Activated naive CD4-positive, alpha-beta T cell treated with anti-CD3 and anti-CD28 coated beads for 36 hours (primary cell): ENCODE results near the gene TNFRSF4. TPM values are rescaled to one million over a fixed set of nuclear protein-coding genes. Genes with fewer than 3 reads are reported as not detected.
A peak's percentile ranks its signal among the peaks of the same experiment; 100 is the strongest.

ENCODE experiments used
- microRNA-seq: library from miRNA; unstranded; fragments of <30 nt; microRNA quantifications from one replicate; pipeline ENCODE4 v1.2.0, GENCODE V29; 2022; ENCODE audit warnings: borderline microRNAs expressed, borderline replicate concordance
- total RNA-seq, 2 experiments: library from RNA; stranded (reverse); gene quantifications; one replicate each; pipeline ENCODE4 v1.2.3, GENCODE V29; 2021

The TNFRSF4 gene
- total RNA-seq, 2 experiments from 2014 or later, result 107 to 110 TPM

Small RNA genes within 50 kb of the gene (microRNA-seq; reads per million reads assigned to microRNA genes)
- gene MIR200A, result 4.4 reads per million
- 29.6 reads per million, percentile 43 among the genes with 10 or more reads in this experiment for gene MIR200B
- 2.2 reads per million for gene MIR429

Other genes starting within 250 kb of the TNFRSF4 start
- gene PLEKHN1, start 247.7 kb downstream of the TNFRSF4 start, total RNA-seq, result under 1 TPM; 0.52 to 0.69 TPM
- gene PERM1, start 232.1 kb downstream of the TNFRSF4 start, total RNA-seq, result not detected
- 1 to 10 TPM; 4.1 to 4.7 TPM for gene HES4, start 214.1 kb downstream of the TNFRSF4 start, total RNA-seq
- gene ISG15, start 200.7 kb downstream of the TNFRSF4 start, total RNA-seq, result 100 to 1,000 TPM; 143 to 147 TPM
- 10 to 100 TPM; 30.5 to 35.1 TPM for gene AGRN, start 194.0 kb downstream of the TNFRSF4 start, total RNA-seq
- not detected for gene RNF223, start 139.8 kb downstream of the TNFRSF4 start, total RNA-seq
- 10 to 100 TPM; 14.9 to 18.6 TPM for gene C1orf159, start 98.1 kb downstream of the TNFRSF4 start, total RNA-seq
- gene TTLL10, start 40.3 kb downstream of the TNFRSF4 start, total RNA-seq, result not detected
- 10 to 100 TPM; 30.7 to 31.0 TPM for gene TNFRSF18, start 7.6 kb downstream of the TNFRSF4 start, total RNA-seq
- 10 to 100 TPM; 74.7 to 79.5 TPM for gene SDF4, start 17.8 kb upstream of the TNFRSF4 start, total RNA-seq
- gene B3GALT6, start 18.1 kb upstream of the TNFRSF4 start, total RNA-seq, result 1 to 10 TPM; 8.7 to 9.9 TPM
- gene C1QTNF12, start 32.6 kb upstream of the TNFRSF4 start, total RNA-seq, result 1 to 10 TPM; 6.0 to 7.8 TPM
- gene UBE2J2, start 59.7 kb upstream of the TNFRSF4 start, total RNA-seq, result 10 to 100 TPM; 48.5 to 49.7 TPM
- gene SCNN1D, start 66.3 kb upstream of the TNFRSF4 start, total RNA-seq, result 1 to 10 TPM; 5.6 to 7.6 TPM
- gene ACAP3, start 93.8 kb upstream of the TNFRSF4 start, total RNA-seq, result 10 to 100 TPM; 24.1 to 25.3 TPM
- gene PUSL1, start 94.4 kb upstream of the TNFRSF4 start, total RNA-seq, result 10 to 100 TPM; 17.0 to 17.6 TPM
- 100 to 1,000 TPM; 117 to 118 TPM for gene INTS11, start 110.5 kb upstream of the TNFRSF4 start, total RNA-seq
- 1 to 10 TPM; 5.6 to 5.7 TPM for gene CPTP, start 110.6 kb upstream of the TNFRSF4 start, total RNA-seq
- gene TAS1R3, start 117.1 kb upstream of the TNFRSF4 start, total RNA-seq, result under 1 TPM; 0.10 to 0.14 TPM
- 10 to 100 TPM; 33.4 to 35.0 TPM for gene DVL1, start 135.3 kb upstream of the TNFRSF4 start, total RNA-seq
- gene MXRA8, start 144.4 kb upstream of the TNFRSF4 start, total RNA-seq, result under 1 TPM; 0.54 to 0.57 TPM
- gene AURKAIP1, start 161.1 kb upstream of the TNFRSF4 start, total RNA-seq, result 100 to 1,000 TPM; 108 TPM
- gene CCNL2, start 185.2 kb upstream of the TNFRSF4 start, total RNA-seq, result 100 to 1,000 TPM in 1 of 2 experiments, 10 to 100 TPM in 1; 97.7 to 108 TPM
- 100 to 1,000 TPM; 103 to 107 TPM for gene MRPL20, start 193.1 kb upstream of the TNFRSF4 start, total RNA-seq
- gene ANKRD65, start 207.1 kb upstream of the TNFRSF4 start, total RNA-seq, result not detected
- under 1 TPM; 0.72 to 0.74 TPM for gene VWA1, start 221.5 kb upstream of the TNFRSF4 start, total RNA-seq
- gene ATAD3C, start 235.5 kb upstream of the TNFRSF4 start, total RNA-seq, result under 1 TPM; 0.42 to 0.57 TPM